K562 (cell line): ENCODE measurements around the gene LRRC8E. TPM values are rescaled to one million over a fixed set of nuclear protein-coding genes. Genes with fewer than 3 reads are reported as not detected.
A peak's percentile ranks its signal among the peaks of the same experiment; 100 is the strongest.

Experiments
- ATAC-seq: fragments of 200-7000 bp; cut with Tn5 transposase; 3 replicates; pipeline ENCODE4 v1.9.1; 2020; ENCODE audit warnings: moderate library complexity
- BruUV-seq: library from RNA; stranded (reverse); fragments of 400-500 nt; replicated peaks from 2 replicates; lab custom pipeline; 2021; lab: Mats Ljungman, UMichigan
- CTCF ChIA-PET: fragments of 300-600 bp; formaldehyde crosslinking; extraction: SDS; loops from one replicate; lab custom pipeline; 2021; ENCODE audit warnings: low intra/inter-chr PET ratio; lab: Yijun Ruan, JAX
- POLR2A ChIA-PET: fragments of 300-600, 350-650 bp; sonication (Branson Sonifier 250); formaldehyde crosslinking; extraction: SDS; loops from one replicate; lab custom pipeline; 2021; ENCODE audit warnings: antibody characterized with exemption, inconsistent platforms; lab: Yijun Ruan, JAX
- DNase-seq, 4 experiments: peaks; one replicate each; pipeline versions ENCODE4 v3.0.0 to v3.0.0-alpha.2; 2011 to 2018; ENCODE audit warnings: low spot score in 3 of 4, mixed read lengths in 3 of 4; ENCODE audit errors: extremely low read depth in 1 of 4
- FAIRE-seq: peaks from 2 replicates; lab custom pipeline; 2011; peaks lifted over from hg19 to GRCh38; lab: Jason Lieb, UNC
- H2AFZ ChIP-seq: 2 replicates; pipeline ENCODE4 v1.6.0; 2011; ENCODE audit warnings: low read depth, low read length, control low read depth, inconsistent platforms
- H3K27ac ChIP-seq: fragments of 200-600 bp; 3 replicates; pipeline ENCODE4 v1.8.0; 2011; ENCODE audit warnings: low read depth, mild to moderate bottlenecking, control low read depth, inconsistent platforms, low read length, moderate library complexity, mixed read lengths; ENCODE audit errors: extremely low read depth
- H3K27me3 ChIP-seq, 2 experiments: fragments of 300-600 bp in 1 of 2; 2 replicates in 1 of 2; 3 replicates in 1 of 2; pipeline versions ENCODE4 v1.6.0 to v1.8.0; 2011; ENCODE audit warnings: inconsistent platforms in 2 of 2, low read length in 2 of 2, mild to moderate bottlenecking in 1 of 2, mixed read lengths in 1 of 2, moderate library complexity in 1 of 2; ENCODE audit not compliant: control insufficient read depth in 2 of 2, insufficient read depth in 2 of 2
- H3K36me3 ChIP-seq: fragments of 300-600 bp; 3 replicates; pipeline ENCODE4 v1.8.0; 2011; ENCODE audit warnings: mild to moderate bottlenecking, low read length, inconsistent platforms; ENCODE audit not compliant: control insufficient read depth, insufficient read depth
- H3K4me1 ChIP-seq, 2 experiments: fragments of 200-600 bp in 1 of 2; replicated peaks in 1 of 2; 2 replicates in 1 of 2; 3 replicates in 1 of 2; pipeline versions ENCODE4 v1.5.1 to v1.8.0; 2011; ENCODE audit warnings: inconsistent platforms in 2 of 2, low read length in 2 of 2, mild to moderate bottlenecking in 1 of 2, mixed read lengths in 1 of 2, moderate library complexity in 1 of 2; ENCODE audit not compliant: control insufficient read depth in 2 of 2, insufficient read depth in 2 of 2
- H3K4me2 ChIP-seq: 2 replicates; pipeline ENCODE4 v1.6.1; 2011; ENCODE audit warnings: low read length, control low read depth, inconsistent platforms, mixed read lengths; ENCODE audit not compliant: insufficient read depth
- H3K4me3 ChIP-seq: fragments of 200-600 bp; sonication (generic), shearing (Covaris generic); 2 replicates; pipeline ENCODE4 v1.5.1; 2016; ENCODE audit warnings: control low read depth, inconsistent platforms
- H3K79me2 ChIP-seq: fragments of 200-600 bp; 3 replicates; pipeline ENCODE4 v1.8.0; 2011; ENCODE audit warnings: low read length, inconsistent platforms; ENCODE audit not compliant: control insufficient read depth, insufficient read depth
- H3K9ac ChIP-seq, 2 experiments: 2 replicates each; pipeline versions ENCODE4 v1.6.0 to v1.6.1; 2011; ENCODE audit warnings: low read depth in 2 of 2, low read length in 2 of 2, control low read depth in 1 of 2, inconsistent platforms in 1 of 2, mild to moderate bottlenecking in 1 of 2, mixed read lengths in 1 of 2; ENCODE audit not compliant: insufficient read depth in 1 of 2
- H3K9me1 ChIP-seq: one replicate; pipeline ENCODE4 v1.6.0; 2011; ENCODE audit warnings: inconsistent platforms, mild to moderate bottlenecking, low read length, moderate library complexity; ENCODE audit not compliant: control insufficient read depth, insufficient read depth
- H3K9me3 ChIP-seq: replicated peaks from 2 replicates; pipeline ENCODE4 v1.5.1; 2011; ENCODE audit warnings: low read depth, low read length, inconsistent platforms; ENCODE audit not compliant: control insufficient read depth, insufficient read depth
- H4K20me1 ChIP-seq: replicated peaks from 2 replicates; pipeline ENCODE4 v1.6.1; 2011; ENCODE audit warnings: low read length, inconsistent platforms, mixed read lengths; ENCODE audit not compliant: control insufficient read depth, insufficient read depth
- BRD4 ChIP-seq: fragments of 200-600 bp; sonication (generic); IDR thresholded peaks from 2 replicates; pipeline ENCODE4 v1.6.1; 2017; ENCODE audit warnings: inconsistent platforms
- CBX3 ChIP-seq, 2 experiments: IDR thresholded peaks; 1 replicate in 1 of 2; 2 replicates in 1 of 2; pipeline ENCODE4 v1.6.1; 2012; ENCODE audit warnings: inconsistent platforms in 2 of 2, low read length in 2 of 2, borderline replicate concordance in 1 of 2, control low read depth in 1 of 2
- CTCFL ChIP-seq: IDR thresholded peaks from 2 replicates; pipeline ENCODE4 v1.6.1; 2011; ENCODE audit warnings: borderline replicate concordance, low read depth, mild to moderate bottlenecking, moderate library complexity, low read length; ENCODE audit not compliant: insufficient read depth, poor library complexity, severe bottlenecking
- WGBS: fragments of 100-300 bp; shearing (Covaris generic); methylation state at CpG from one replicate; pipeline ENCODE4 v1.1.6; 2016; ENCODE audit warnings: low coverage, mixed read lengths; ENCODE audit not compliant: insufficient coverage; ENCODE audit errors: missing lambda C conversion rate; 5-methylcytosine and 5-hydroxymethylcytosine counted together
- in situ Hi-C: fragments of 300-500 bp; cut with MboI; formaldehyde crosslinking; loops from 4 replicates; pipeline ENCODE4 v1.15.0; 2018; ENCODE audit warnings: inconsistent platforms, mixed read lengths
- intact Hi-C: fragments of 100-400 bp; cut with micrococcal nuclease; formaldehyde crosslinking; loops from 2 replicates; pipeline ENCODE4 v1.14.2; 2022
- polyA plus RNA-seq, 8 experiments: library from polyadenylated mRNA; depleted of rRNA in 4 of 8; stranded (reverse) in 5 of 8; unstranded in 3 of 8; fragments of >200 nt; fragmentation: Nextera tagmentation in 2 of 8; fragmentation: Illumina TruSeq in 1 of 8; extraction: Ambion mirVana in 2 of 8; extraction: Trizol in 1 of 8; gene quantifications; 2 replicates each; pipeline versions ENCODE4 v1.2.1 to v1.2.3, GENCODE V29; 2011 to 2014; ENCODE audit warnings: inconsistent platforms in 1 of 8, missing spikeins in 1 of 8
- total RNA-seq, 7 experiments: library from RNA; depleted of rRNA in 6 of 7; stranded (reverse); fragments of >200 nt in 6 of 7; fragmentation: Illumina TruSeq in 2 of 7; extraction: Trizol in 2 of 7; gene quantifications; 2 replicates each; pipeline versions ENCODE4 v1.2.1 to v1.2.3, GENCODE V29; 2011 to 2021; ENCODE audit warnings: low replicate concordance in 1 of 7
- TF ChIP-seq, protein P1 (sequence below), 2 experiments: fragments of 150-350 bp in 1 of 2; IDR thresholded peaks; 2 replicates each; pipeline ENCODE4 v1.6.1; 2012 to 2016; ENCODE audit warnings: low read depth in 2 of 2, low read length in 2 of 2, mild to moderate bottlenecking in 1 of 2, moderate library complexity in 1 of 2

LRRC8E gene
- total and polyA plus RNA-seq, 9 of the 15 experiments (the other 6 are each of a cell fraction or from before 2014, with no cell fraction given) = 0.08 to 5.7 (median 3.5) TPM; not detected in 1

DNA sequence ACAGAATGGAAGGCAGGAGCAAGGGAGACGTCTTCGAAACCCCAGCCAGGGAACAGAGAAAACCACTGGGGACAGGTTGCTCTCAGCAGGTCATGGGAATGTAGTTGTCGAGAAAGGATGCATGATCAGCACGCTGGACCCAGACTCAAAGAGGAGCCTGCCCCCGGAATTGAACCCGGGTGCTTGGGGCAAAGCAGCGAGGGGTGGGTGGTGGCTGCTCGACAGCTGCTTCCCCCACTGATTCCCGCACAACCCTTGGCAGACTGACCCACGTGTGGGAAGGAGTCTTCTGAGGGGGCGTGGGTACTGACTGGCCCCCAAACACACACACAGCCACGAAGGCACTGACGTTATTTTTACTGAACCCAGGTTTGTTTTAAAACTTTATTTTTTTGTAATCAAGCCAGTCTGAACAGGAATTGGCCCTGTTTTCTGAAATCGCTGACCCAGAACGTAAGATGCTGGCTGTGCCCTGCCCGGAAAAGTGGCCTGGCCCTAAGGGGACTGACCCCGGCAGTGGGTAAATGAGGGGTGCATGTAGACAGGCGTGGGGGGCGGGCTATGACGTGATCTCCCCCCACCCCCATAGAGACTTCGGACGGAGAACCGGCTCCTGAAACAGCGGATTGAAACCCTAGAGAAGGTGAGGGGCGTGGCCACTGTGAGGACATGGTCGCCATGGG is 32.7 kb upstream of the LRRC8E start:
- Histone ChIP-seq H3K79me2 (no peaks in the 10 kb centered on the region), H2AFZ (peak overlapping the region; percentile 34; the same call in 1 of the 2 replicates), H3K9me3 (no peaks in the 10 kb centered on the region), H3K9me1 (peaks cover 6% of the 10 kb centered on the region), H3K4me1 (peaks cover 20 to 81% of the 10 kb centered on the region in 2 experiments), H3K27ac (no peak overlapping the region), H3K36me3 (no peaks in the 10 kb centered on the region), H3K4me2 (no peak overlapping the region), H3K9ac (peak overlapping the region in 1 of 2 experiments; percentile 69; a peak in 1 of 4 replicates), H4K20me1 (peaks cover 7% of the 10 kb centered on the region; the same call in 1 of the 2 replicates), H3K4me3 (no peak overlapping the region), H3K27me3 (peaks cover 5 to 16% of the 10 kb centered on the region in 2 experiments; a peak in 3 of 5 replicates)
- in situ Hi-C loops (no loop called here), intact Hi-C loops (no loop called here)
- POLR2A ChIA-PET = no interaction called here
- no peak for DNase-seq
- CTCF ChIA-PET = interaction anchor here (0.6 kb wide), 1 partner anchor 787 kb away, joined by 4 read pairs; no protein-coding TSS in a partner anchor
- no peak for FAIRE-seq
- no peak for ATAC-seq
- BruUV-seq = no TSS peak
- whole genome bisulfite sequencing = 42% methylated on average over 25 of the region's 26 CpGs
- TF ChIP-seq BRD4 (no peak), CTCFL (no peak), CBX3 (IDR thresholded peaks at IDR 0.05; ENCODE audit: borderline replicate concordance in 1 of 2, low read length in 2 of 2) (no peak)
- TF ChIP-seq, protein P1, sequence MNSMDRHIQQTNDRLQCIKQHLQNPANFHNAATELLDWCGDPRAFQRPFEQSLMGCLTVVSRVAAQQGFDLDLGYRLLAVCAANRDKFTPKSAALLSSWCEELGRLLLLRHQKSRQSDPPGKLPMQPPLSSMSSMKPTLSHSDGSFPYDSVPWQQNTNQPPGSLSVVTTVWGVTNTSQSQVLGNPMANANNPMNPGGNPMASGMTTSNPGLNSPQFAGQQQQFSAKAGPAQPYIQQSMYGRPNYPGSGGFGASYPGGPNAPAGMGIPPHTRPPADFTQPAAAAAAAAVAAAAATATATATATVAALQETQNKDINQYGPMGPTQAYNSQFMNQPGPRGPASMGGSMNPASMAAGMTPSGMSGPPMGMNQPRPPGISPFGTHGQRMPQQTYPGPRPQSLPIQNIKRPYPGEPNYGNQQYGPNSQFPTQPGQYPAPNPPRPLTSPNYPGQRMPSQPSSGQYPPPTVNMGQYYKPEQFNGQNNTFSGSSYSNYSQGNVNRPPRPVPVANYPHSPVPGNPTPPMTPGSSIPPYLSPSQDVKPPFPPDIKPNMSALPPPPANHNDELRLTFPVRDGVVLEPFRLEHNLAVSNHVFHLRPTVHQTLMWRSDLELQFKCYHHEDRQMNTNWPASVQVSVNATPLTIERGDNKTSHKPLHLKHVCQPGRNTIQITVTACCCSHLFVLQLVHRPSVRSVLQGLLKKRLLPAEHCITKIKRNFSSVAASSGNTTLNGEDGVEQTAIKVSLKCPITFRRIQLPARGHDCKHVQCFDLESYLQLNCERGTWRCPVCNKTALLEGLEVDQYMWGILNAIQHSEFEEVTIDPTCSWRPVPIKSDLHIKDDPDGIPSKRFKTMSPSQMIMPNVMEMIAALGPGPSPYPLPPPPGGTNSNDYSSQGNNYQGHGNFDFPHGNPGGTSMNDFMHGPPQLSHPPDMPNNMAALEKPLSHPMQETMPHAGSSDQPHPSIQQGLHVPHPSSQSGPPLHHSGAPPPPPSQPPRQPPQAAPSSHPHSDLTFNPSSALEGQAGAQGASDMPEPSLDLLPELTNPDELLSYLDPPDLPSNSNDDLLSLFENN (IDR thresholded peaks at IDR 0.05; ENCODE audit: low read depth in 2 of 2, low read length in 2 of 2) = no peak
